HepG2 (cell line): Measurements from ENCODE around the gene TMEM98. TPM values are rescaled to one million over a fixed set of nuclear protein-coding genes. Genes with fewer than 3 reads are reported as not detected.

ENCODE experiments used
- AGO1 ChIP-seq: fragments of 200-400 bp; formaldehyde crosslinking; IDR thresholded peaks from 2 replicates; pipeline ENCODE4 v1.6.1; 2017; ENCODE audit warnings: mild to moderate bottlenecking, low read depth, low read length, moderate library complexity; ENCODE audit not compliant: poor library complexity, severe bottlenecking
- MEIS2 ChIP-seq: sonication (generic); formaldehyde crosslinking; IDR thresholded peaks from 2 replicates; pipeline ENCODE4 v1.9.0; 2021; ENCODE audit warnings: mild to moderate bottlenecking, missing genetic modification reagents
- MTA1 ChIP-seq: sonication (generic); formaldehyde crosslinking; IDR thresholded peaks from 2 replicates; pipeline ENCODE4 v1.4.0; 2020; ENCODE audit warnings: missing genetic modification reagents, mild to moderate bottlenecking, borderline replicate concordance
- PRDM15 ChIP-seq: sonication (generic); formaldehyde crosslinking; IDR thresholded peaks from 2 replicates; pipeline ENCODE4 v1.4.0; 2020; ENCODE audit warnings: missing genetic modification reagents
- PRPF4 ChIP-seq: fragments of 200-400 bp; formaldehyde crosslinking; IDR thresholded peaks from 2 replicates; pipeline ENCODE4 v1.6.1; 2016; ENCODE audit warnings: low read length, low read depth; ENCODE audit not compliant: poor library complexity, severe bottlenecking
- SAP130 ChIP-seq: IDR thresholded peaks from 2 replicates; pipeline ENCODE4 v1.6.1; 2016; ENCODE audit warnings: low read depth
- TEF ChIP-seq: sonication (generic); formaldehyde crosslinking; IDR thresholded peaks from 2 replicates; pipeline ENCODE4 v1.5.0; 2020; ENCODE audit warnings: missing genetic modification reagents
- TFAP4 ChIP-seq: sonication (generic); IDR thresholded peaks from 2 replicates; pipeline ENCODE4 v1.6.1; 2016; ENCODE audit warnings: low read depth, borderline replicate concordance
- XRCC5 ChIP-seq: fragments of 200-400 bp; formaldehyde crosslinking; optimal IDR thresholded peaks from 2 replicates; pipeline ENCODE3; 2017; ENCODE audit warnings: mild to moderate bottlenecking, low read length
- ZNF282 ChIP-seq: fragments of 450-650 bp; IDR thresholded peaks from 2 replicates; pipeline ENCODE4 v1.6.1; 2018; ENCODE audit not compliant: partially characterized antibody
- ZNF468 ChIP-seq: sonication (generic); formaldehyde crosslinking; IDR thresholded peaks from 2 replicates; pipeline ENCODE4 v1.8.0; 2022; ENCODE audit warnings: mild to moderate bottlenecking, moderate library complexity, missing genetic modification reagents
- ZNF569 ChIP-seq: sonication (generic); formaldehyde crosslinking; IDR thresholded peaks from 2 replicates; pipeline ENCODE4 v1.5.0; 2020; ENCODE audit warnings: mild to moderate bottlenecking, missing genetic modification reagents, moderate library complexity, borderline replicate concordance
- ZNF572 ChIP-seq: sonication (generic); formaldehyde crosslinking; IDR thresholded peaks from 2 replicates; pipeline ENCODE4 v1.5.1; 2020; ENCODE audit warnings: mild to moderate bottlenecking, missing genetic modification reagents
- ZSCAN25 ChIP-seq: sonication (generic); formaldehyde crosslinking; IDR thresholded peaks from 2 replicates; pipeline ENCODE4 v1.8.0; 2022; ENCODE audit warnings: mild to moderate bottlenecking, missing genetic modification reagents
- ZSCAN30 ChIP-seq: sonication (generic); formaldehyde crosslinking; IDR thresholded peaks from 2 replicates; pipeline ENCODE4 v1.5.0; 2020; ENCODE audit warnings: mild to moderate bottlenecking, missing genetic modification reagents
- polyA plus RNA-seq, 8 experiments: library from polyadenylated mRNA; depleted of rRNA in 3 of 8; stranded (reverse) in 7 of 8; unstranded in 1 of 8; fragments of >200 nt; fragmentation: Illumina TruSeq in 4 of 8; extraction: Trizol in 4 of 8; gene quantifications; 2 replicates each; pipeline versions ENCODE4 v1.2.1 to v1.2.3, GENCODE V29; 2011 to 2016; ENCODE audit warnings: low read depth in 4 of 8, missing spikeins in 1 of 8, mixed read lengths in 1 of 8; ENCODE audit not compliant: insufficient read depth in 1 of 8
- total RNA-seq, 5 experiments: library from RNA; depleted of rRNA; stranded (reverse); fragments of >200 nt; fragmentation: Illumina TruSeq; extraction: Trizol; gene quantifications; 2 replicates each; pipeline ENCODE4 v1.2.3, GENCODE V29; 2016; ENCODE audit warnings: low read depth in 1 of 5
- TF ChIP-seq, protein P1 (sequence below): sonication (generic); formaldehyde crosslinking; IDR thresholded peaks from 2 replicates; pipeline ENCODE4 v1.5.1; 2020; ENCODE audit warnings: mild to moderate bottlenecking, missing genetic modification reagents, moderate library complexity
- TF ChIP-seq, protein P2 (sequence below): sonication (generic); formaldehyde crosslinking; conservative IDR thresholded peaks from 2 replicates; pipeline ENCODE4 v1.8.0; 2022; ENCODE audit warnings: missing genetic modification reagents

The TMEM98 gene
- total and polyA plus RNA-seq, 2 of the 13 experiments (the other 11 are each of a cell fraction or from before 2014, with no cell fraction given): 103 to 175 TPM

DNA sequence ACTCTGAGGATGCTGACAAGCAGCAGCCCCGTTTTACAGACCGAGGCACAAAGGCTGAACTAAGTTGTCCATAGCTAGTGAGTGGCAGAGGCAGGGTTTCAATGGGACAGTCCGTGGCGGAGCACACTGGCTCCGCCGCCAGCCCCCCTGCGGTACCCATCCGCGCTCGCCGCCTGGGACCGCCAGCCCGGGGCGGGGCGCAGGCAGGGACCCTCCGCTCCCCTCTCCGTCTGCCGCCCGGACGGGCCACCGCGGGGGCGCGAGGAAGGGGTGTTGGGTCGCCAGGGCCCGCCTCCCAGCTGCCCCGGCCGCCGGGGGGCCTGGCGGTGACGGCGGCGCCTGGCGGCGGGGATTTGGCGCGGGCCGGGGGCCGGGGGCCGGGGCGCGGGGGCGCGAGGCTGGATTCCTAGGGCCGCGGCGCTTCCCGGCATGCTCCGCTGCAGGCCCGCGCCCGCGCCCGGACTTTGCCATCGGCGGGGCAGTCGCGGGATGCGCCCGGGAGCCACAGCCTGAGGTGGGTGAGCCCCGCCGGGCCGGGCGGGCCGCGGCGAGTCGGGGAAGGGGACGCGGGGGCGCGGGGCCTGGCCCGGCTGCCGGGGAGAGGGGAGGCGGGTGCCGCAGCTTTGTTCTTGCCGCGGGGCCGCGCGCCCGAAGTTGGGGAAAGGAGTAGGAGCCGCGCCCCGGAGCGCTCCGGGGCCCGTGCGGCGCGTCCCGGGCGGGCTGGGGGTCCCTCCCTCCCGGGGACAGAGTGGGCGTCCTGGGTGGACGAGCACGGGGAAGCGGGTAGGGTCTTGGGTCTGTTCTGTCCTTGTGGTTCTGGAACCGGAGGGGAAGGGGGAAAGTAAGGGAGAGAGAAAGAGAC lies at the start of gene TMEM98 (continued):
- TF ChIP-seq, protein P1, sequence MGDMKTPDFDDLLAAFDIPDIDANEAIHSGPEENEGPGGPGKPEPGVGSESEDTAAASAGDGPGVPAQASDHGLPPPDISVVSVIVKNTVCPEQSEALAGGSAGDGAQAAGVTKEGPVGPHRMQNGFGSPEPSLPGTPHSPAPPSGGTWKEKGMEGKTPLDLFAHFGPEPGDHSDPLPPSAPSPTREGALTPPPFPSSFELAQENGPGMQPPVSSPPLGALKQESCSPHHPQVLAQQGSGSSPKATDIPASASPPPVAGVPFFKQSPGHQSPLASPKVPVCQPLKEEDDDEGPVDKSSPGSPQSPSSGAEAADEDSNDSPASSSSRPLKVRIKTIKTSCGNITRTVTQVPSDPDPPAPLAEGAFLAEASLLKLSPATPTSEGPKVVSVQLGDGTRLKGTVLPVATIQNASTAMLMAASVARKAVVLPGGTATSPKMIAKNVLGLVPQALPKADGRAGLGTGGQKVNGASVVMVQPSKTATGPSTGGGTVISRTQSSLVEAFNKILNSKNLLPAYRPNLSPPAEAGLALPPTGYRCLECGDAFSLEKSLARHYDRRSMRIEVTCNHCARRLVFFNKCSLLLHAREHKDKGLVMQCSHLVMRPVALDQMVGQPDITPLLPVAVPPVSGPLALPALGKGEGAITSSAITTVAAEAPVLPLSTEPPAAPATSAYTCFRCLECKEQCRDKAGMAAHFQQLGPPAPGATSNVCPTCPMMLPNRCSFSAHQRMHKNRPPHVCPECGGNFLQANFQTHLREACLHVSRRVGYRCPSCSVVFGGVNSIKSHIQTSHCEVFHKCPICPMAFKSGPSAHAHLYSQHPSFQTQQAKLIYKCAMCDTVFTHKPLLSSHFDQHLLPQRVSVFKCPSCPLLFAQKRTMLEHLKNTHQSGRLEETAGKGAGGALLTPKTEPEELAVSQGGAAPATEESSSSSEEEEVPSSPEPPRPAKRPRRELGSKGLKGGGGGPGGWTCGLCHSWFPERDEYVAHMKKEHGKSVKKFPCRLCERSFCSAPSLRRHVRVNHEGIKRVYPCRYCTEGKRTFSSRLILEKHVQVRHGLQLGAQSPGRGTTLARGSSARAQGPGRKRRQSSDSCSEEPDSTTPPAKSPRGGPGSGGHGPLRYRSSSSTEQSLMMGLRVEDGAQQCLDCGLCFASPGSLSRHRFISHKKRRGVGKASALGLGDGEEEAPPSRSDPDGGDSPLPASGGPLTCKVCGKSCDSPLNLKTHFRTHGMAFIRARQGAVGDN (CRISPR knock-in tag): peak; percentile 59
- TF ChIP-seq ZNF569 (CRISPR knock-in tag) (no peak), ZSCAN30 (CRISPR knock-in tag) (no peak), ZNF572 (CRISPR knock-in tag) (peak; percentile 2; the same call in 1 of the 2 replicates), TFAP4 (no peak), PRDM15 (no peak), ZNF282 (no peak), TEF (CRISPR knock-in tag) (no peak), SAP130 (CRISPR knock-in tag) (no peak), ZNF468 (CRISPR knock-in tag) (no peak), ZSCAN25 (CRISPR knock-in tag) (no peak), XRCC5 (no peak), PRPF4 (no peak), MTA1 (CRISPR knock-in tag) (no peak), MEIS2 (CRISPR knock-in tag) (0 out of 2 replicates have a peak, but pooled peaks have one; percentile 23), AGO1 (no peak)
- TF ChIP-seq, protein P2, sequence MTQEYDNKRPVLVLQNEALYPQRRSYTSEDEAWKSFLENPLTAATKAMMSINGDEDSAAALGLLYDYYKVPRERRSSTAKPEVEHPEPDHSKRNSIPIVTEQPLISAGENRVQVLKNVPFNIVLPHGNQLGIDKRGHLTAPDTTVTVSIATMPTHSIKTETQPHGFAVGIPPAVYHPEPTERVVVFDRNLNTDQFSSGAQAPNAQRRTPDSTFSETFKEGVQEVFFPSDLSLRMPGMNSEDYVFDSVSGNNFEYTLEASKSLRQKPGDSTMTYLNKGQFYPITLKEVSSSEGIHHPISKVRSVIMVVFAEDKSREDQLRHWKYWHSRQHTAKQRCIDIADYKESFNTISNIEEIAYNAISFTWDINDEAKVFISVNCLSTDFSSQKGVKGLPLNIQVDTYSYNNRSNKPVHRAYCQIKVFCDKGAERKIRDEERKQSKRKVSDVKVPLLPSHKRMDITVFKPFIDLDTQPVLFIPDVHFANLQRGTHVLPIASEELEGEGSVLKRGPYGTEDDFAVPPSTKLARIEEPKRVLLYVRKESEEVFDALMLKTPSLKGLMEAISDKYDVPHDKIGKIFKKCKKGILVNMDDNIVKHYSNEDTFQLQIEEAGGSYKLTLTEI: no peak
